OCI-LY3 (cell line): ENCODE measurements around the gene IFT27.

ENCODE experiments used
- H2AFZ ChIP-seq: fragments of 200-600, 300-600 bp; shearing (Covaris generic); 2 replicates; pipeline ENCODE4 v1.6.0; 2014; ENCODE audit warnings: antibody characterized with exemption, low read depth, low read length
- H3K27ac ChIP-seq: fragments of 200-600, 300-600 bp; sonication (generic); 2 replicates; pipeline ENCODE4 v1.5.1; 2014; ENCODE audit warnings: mild to moderate bottlenecking, low read length, moderate library complexity, mixed read lengths
- H3K27me3 ChIP-seq: fragments of 200-600, 300-600 bp; sonication (generic); 2 replicates; pipeline ENCODE4 v1.6.1; 2014; ENCODE audit warnings: low read depth, low read length, mixed read lengths
- H3K36me3 ChIP-seq: fragments of 200-600, 300-600 bp; sonication (generic); replicated peaks from 2 replicates; pipeline ENCODE3; 2014; ENCODE audit warnings: low read depth, low read length, mixed read lengths
- H3K4me1 ChIP-seq: fragments of 300-600, 200-600 bp; sonication (generic); 2 replicates; pipeline ENCODE4 v1.6.1; 2014; ENCODE audit warnings: low read length, mixed read lengths
- H3K4me2 ChIP-seq: fragments of 200-600, 300-600 bp; sonication (generic); 2 replicates; pipeline ENCODE4 v1.6.1; 2014; ENCODE audit warnings: low read length, mixed read lengths
- H3K4me3 ChIP-seq: fragments of 300-600, 200-600 bp; sonication (generic); 2 replicates; pipeline ENCODE4 v1.5.1; 2014; ENCODE audit warnings: antibody characterized with exemption, mild to moderate bottlenecking, low read length, moderate library complexity
- H3K79me2 ChIP-seq: fragments of 300-600, 200-600 bp; shearing (Covaris generic); 2 replicates; pipeline ENCODE4 v1.6.1; 2014; ENCODE audit warnings: mild to moderate bottlenecking, low read length, mixed read lengths
- H3K9ac ChIP-seq: fragments of 300-600, 200-600 bp; shearing (Covaris generic); 2 replicates; pipeline ENCODE4 v1.6.0; 2014; ENCODE audit warnings: mild to moderate bottlenecking, low read length, moderate library complexity
- H3K9me3 ChIP-seq: fragments of 200-600, 300-600 bp; shearing (Covaris generic); 2 replicates; pipeline ENCODE4 v1.6.1; 2014; ENCODE audit warnings: low read length, mixed read lengths; ENCODE audit not compliant: insufficient read depth
- H4K20me1 ChIP-seq: fragments of 200-600, 300-600 bp; sonication (generic); 2 replicates; pipeline ENCODE4 v1.6.1; 2016; ENCODE audit warnings: low read length, mixed read lengths; ENCODE audit not compliant: insufficient read depth
- CTCF ChIP-seq: fragments of 200-600, 300-600 bp; sonication (generic); IDR thresholded peaks from 2 replicates; pipeline ENCODE4 v1.5.1; 2014; ENCODE audit warnings: antibody characterized with exemption, low read length, low read depth
- EZH2phosphoT487 ChIP-seq: fragments of 200-600 bp; shearing (Covaris generic); IDR thresholded peaks from 2 replicates; pipeline ENCODE4 v1.6.1; 2018; ENCODE audit warnings: antibody characterized with exemption, mixed run types, low read depth

Gene IFT27

DNA sequence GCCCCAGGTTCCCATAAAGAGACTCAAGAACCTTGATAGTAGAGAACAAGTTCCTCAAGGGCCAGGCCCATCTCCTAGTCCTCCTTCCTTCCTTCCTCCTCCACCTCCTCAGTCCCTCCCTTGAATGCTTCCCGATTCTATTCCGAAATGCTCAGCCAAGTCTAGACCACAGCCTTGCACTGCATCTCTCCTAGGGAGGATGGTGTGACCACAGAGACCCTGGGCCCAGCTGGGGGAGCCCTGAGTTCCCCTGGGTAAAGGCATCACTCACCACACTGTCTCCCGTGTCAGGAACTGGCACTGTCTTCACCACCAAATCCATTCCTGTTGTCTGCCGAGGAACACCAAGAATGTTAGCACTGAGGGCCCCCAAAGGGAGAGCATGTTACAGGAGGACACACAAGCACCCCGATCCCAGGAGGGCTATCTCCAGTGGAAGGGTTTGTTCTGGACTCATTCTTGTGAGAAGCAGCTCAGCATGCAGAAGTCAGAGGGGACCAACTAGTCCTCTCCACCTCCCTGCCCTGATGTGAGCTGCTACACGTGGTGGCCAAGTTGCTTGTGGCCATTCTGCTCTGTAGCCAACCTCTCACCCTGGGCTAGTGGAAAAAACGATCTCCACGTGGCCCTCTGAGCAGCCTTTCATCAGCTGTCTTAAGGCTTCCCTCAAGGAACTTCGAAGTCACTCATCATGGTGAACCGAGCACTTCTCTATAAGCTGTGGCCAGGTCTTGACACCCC, 8.7 kb downstream of the IFT27 start:
- Histone ChIP-seq H3K4me3 (no peak overlapping the region), H4K20me1 (no peaks in the 10 kb centered on the region), H3K36me3 (no peaks in the 10 kb centered on the region), H3K9me3 (no peaks in the 10 kb centered on the region), H3K9ac (no peak overlapping the region), H3K27ac (no peak overlapping the region), H3K27me3 (no peaks in the 10 kb centered on the region), H3K79me2 (no peaks in the 10 kb centered on the region), H3K4me2 (no peak overlapping the region), H3K4me1 (no peaks in the 10 kb centered on the region), H2AFZ (no peak overlapping the region)
- no peak for TF ChIP-seq CTCF
- TF ChIP-seq EZH2phosphoT487: no peak

- H3K27me3 ChIP-seq: no peaks in the 10 kb centered on the region
- H3K79me2 ChIP-seq: no peaks in the 10 kb centered on the region
- no peak overlapping the region for H3K9ac ChIP-seq
- no peaks in the 10 kb centered on the region for H3K9me3 ChIP-seq
- H3K4me2 ChIP-seq: no peak overlapping the region
- TF ChIP-seq CTCF (no peak), EZH2phosphoT487 (no peak)
- H3K36me3 ChIP-seq: no peaks in the 10 kb centered on the region
- H3K27ac ChIP-seq: no peak overlapping the region
- no peak overlapping the region for H2AFZ ChIP-seq
- no peaks in the 10 kb centered on the region for H3K4me1 ChIP-seq
- no peaks in the 10 kb centered on the region for H4K20me1 ChIP-seq
- H3K4me3 ChIP-seq: no peak overlapping the region
Observed at GRCh38 chr22:36765943-36766450, 9.9 kb downstream of the IFT27 start.

GRCh38 chr22:36765131-36765942, 10.6 kb downstream of the IFT27 start:
- no peaks in the 10 kb centered on the region for H3K4me1 ChIP-seq
- no peak overlapping the region for H3K9ac ChIP-seq
- no peaks in the 10 kb centered on the region for H3K79me2 ChIP-seq
- H3K4me3 ChIP-seq: no peak overlapping the region
- no peak overlapping the region for H3K27ac ChIP-seq
- no peaks in the 10 kb centered on the region for H4K20me1 ChIP-seq
- H3K36me3 ChIP-seq: no peaks in the 10 kb centered on the region
- no peak overlapping the region for H3K4me2 ChIP-seq
- H3K9me3 ChIP-seq: no peaks in the 10 kb centered on the region
- TF ChIP-seq EZH2phosphoT487: no peak
- no peak for TF ChIP-seq CTCF
- H3K27me3 ChIP-seq: no peaks in the 10 kb centered on the region
- H2AFZ ChIP-seq: no peak overlapping the region

GRCh38 chr22:36764641-36765040, 11.3 kb downstream of the IFT27 start:
- Histone ChIP-seq H3K36me3 (no peaks in the 10 kb centered on the region), H3K4me1 (no peaks in the 10 kb centered on the region), H3K4me3 (no peak overlapping the region), H3K4me2 (no peak overlapping the region), H2AFZ (no peak overlapping the region), H3K27ac (no peak overlapping the region), H3K9ac (no peak overlapping the region), H3K27me3 (no peaks in the 10 kb centered on the region), H3K79me2 (no peaks in the 10 kb centered on the region), H3K9me3 (no peaks in the 10 kb centered on the region), H4K20me1 (no peaks in the 10 kb centered on the region)
- TF ChIP-seq CTCF: no peak
- TF ChIP-seq EZH2phosphoT487: no peak
